ENCODE results near the gene STMN3. TPM values are rescaled to one million over a fixed set of nuclear protein-coding genes. Genes with fewer than 3 reads are reported as not detected.
A peak's percentile ranks its signal among the peaks of the same experiment; 100 is the strongest.
"Not testable (repeated sequence)": the region's sequence is repeated elsewhere in the genome, so short reads cannot be mapped to it uniquely, and the experiment has no call there.

Gene STMN3
- total and polyA plus RNA-seq, 10 of the 15 experiments (the other 5 are each of a cell fraction or from before 2014, with no cell fraction given) = 0.09 to 3.6 (median 1.4) TPM; not detected in 1

DNA sequence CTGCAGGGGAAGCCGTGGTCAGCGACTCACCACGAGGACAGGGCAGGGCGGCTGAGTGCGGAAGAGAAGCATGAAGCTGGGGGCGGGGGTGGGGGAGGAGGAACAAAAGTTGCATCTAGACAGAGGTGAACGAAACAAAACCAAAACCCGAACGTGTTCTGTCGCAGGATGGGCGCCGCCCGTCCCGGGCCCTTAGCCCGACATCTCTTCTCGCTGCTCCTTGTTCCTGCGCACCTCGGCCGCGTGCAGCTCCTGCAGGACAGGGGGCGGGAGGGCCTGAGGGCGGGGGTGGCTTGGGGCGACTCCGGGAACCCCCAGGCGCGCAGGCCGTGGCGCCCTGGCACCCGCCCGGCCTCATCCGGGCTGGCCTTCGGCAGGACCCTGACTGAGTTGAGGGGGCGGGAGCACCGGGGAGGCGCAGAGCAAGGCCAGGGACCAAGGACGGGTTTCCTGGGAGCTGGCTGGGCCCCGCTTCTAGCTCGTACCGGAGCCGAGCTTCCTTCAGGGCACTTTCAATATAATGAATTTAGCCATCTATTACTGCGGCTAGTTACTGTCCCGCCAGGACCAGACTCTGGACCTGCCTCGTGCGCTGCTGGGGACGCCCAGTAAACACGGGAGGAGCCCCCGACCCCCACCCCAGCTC is 12.0 kb downstream of the STMN3 start (continued):
- TF ChIP-seq CREB1 (IDR thresholded peaks at IDR 0.05; ENCODE audit: low read depth) (no peak), BHLHE40 (IDR thresholded peaks at IDR 0.05; ENCODE audit: borderline replicate concordance in 1 of 2, low read depth in 2 of 2, low read length in 1 of 2) (peak in 1 of 2 experiments; percentile 40; a peak in 2 of 4 replicates), DPF2 (IDR thresholded peaks at IDR 0.05) (peak; percentile 17; the same call in 1 of the 2 replicates), ATF7 (IDR thresholded peaks at IDR 0.05; ENCODE audit: low read depth) (no peak), RUNX3 (IDR thresholded peaks at IDR 0.05; ENCODE audit: low read length) (no peak), POLR2AphosphoS2 (IDR thresholded peaks at IDR 0.05; ENCODE audit: low read depth, low read length) (no peak), ZNF207 (IDR thresholded peaks at IDR 0.05; ENCODE audit: borderline replicate concordance) (no peak)

DNA sequence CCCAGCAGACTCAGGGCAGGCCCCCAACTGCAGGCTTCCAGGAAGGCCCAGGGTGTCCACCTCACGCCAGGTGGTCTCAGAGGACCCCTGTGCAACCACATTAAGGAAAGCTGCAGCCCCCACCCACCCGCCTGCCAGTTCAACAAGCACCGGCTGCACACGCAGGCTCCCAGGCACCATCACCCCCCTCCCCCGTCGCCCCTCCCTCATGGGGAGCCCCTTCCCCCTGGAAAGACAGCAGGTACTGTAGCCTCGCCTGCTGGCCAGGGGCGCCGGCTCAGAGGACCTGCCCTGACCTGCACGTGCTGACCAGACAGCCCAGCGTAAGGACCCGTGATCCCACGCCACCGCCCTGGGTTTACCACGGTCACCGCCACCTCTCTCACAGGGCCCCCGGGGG is 12.5 kb downstream of the STMN3 start:
- H2AFZ ChIP-seq (ENCODE audit: control insufficient read depth, low read depth, low read length); H3K36me3 ChIP-seq (ENCODE audit: control insufficient read depth in 2 of 2, insufficient read depth in 2 of 2, low read length in 1 of 2); BruUV-seq (replicated peaks); intact Hi-C loops (cut with micrococcal nuclease; ENCODE audit: unreplicated experiment); H3K79me2 ChIP-seq (ENCODE audit: control insufficient read depth, insufficient read depth, low read length); DNase-seq (ENCODE audit: low read depth, low spot score); ATAC-seq; in situ Hi-C loops (cut with MboI); H4K20me1 ChIP-seq (ENCODE audit: control insufficient read depth, insufficient read depth); H3K27ac ChIP-seq (ENCODE audit: control insufficient read depth, insufficient read depth); CTCF ChIA-PET; H3K9me3 ChIP-seq (replicated peaks; ENCODE audit: control insufficient read depth, insufficient read depth, low read length); H3K27me3 ChIP-seq (replicated peaks in 1 of 2; ENCODE audit: control insufficient read depth in 2 of 2, insufficient read depth in 2 of 2, low read length in 1 of 2); FAIRE-seq: not testable (repeated sequence)
- H3K9ac ChIP-seq (ENCODE audit: control insufficient read depth, insufficient read depth, low read length) = peak overlapping the region; percentile 29; the same call in 1 of the 2 replicates
- H3K4me3 ChIP-seq = peak overlapping the region; percentile 44; the same call in 1 of the 2 replicates
- WGBS (ENCODE audit: insufficient coverage, insufficient replicate concordance, low lambda C conversion rate, missing lambda C conversion rate) = 32% methylated on average over 3 of the region's 17 CpGs
- ChIA-PET SMC1A (ENCODE audit: uncharacterized antibody, unreplicated experiment) (interaction anchor here (1.8 kb wide), 1 partner anchor 14 kb away, joined by 10 read pairs; the partner anchor contains the start of gene GMEB2), RAD21 (ENCODE audit: unreplicated experiment) (interaction anchor here (1.8 to 2.6 kb wide), 3 partner anchors 15 to 103 kb away, joined by 5 to 41 read pairs (median 10); partner anchors contain the start of genes HELZ2 and PTK6), POLR2A (interaction anchor here (1.5 kb wide), 1 partner anchor 8 kb away, joined by 5 read pairs; no protein-coding TSS in a partner anchor)
- peaks cover 23% of the 10 kb centered on the region for H3K4me1 ChIP-seq (ENCODE audit: control insufficient read depth, insufficient read depth, low read length)
- peak overlapping the region; percentile 66; the same call in 1 of the 2 replicates for H3K4me2 ChIP-seq (ENCODE audit: control insufficient read depth, insufficient read depth)
- peak; percentile 14 to 43; a peak in 2 of 4 replicates for TF ChIP-seq BHLHE40 (IDR thresholded peaks at IDR 0.05; ENCODE audit: borderline replicate concordance in 1 of 2, low read depth in 2 of 2, low read length in 1 of 2)
